Measurements from ENCODE around the gene SMYD3. TPM values are rescaled to one million over a fixed set of nuclear protein-coding genes. Genes with fewer than 3 reads are reported as not detected.

Gene SMYD3
- total RNA-seq, 1 experiment from 2014 or later = 25.5 TPM

DNA sequence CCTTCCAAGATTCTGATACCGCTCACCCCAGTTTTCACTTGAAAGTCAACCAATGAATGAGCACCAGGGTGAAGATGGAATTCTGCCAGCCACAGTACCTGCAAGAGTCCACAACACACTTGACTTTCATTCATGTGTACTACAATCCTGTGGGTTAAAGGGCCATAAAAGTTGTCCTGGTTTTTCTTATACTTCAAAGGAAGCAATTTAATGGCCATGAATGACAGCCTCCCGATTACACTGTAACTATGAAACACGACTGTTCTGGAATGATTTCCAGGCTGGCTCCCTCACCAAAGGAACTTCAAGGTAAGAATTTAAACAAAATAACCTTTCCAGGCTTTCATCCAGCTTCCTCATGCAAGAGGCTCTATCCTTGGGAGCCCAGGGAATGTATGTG, 502.8 kb downstream of the SMYD3 start:
- Histone ChIP-seq H3K79me2 (ENCODE audit: insufficient read depth, low read length) (no peaks in the 10 kb centered on the region), H3K27ac (ENCODE audit: insufficient read length, low read depth, low read length) (no peak overlapping the region), H3K23me2 (ENCODE audit: insufficient read length, low read depth, low read length, poor library complexity, severe bottlenecking) (no peaks in the 10 kb centered on the region), H3K4me1 (ENCODE audit: insufficient read depth, low read length) (no peaks in the 10 kb centered on the region), H3K27me3 (ENCODE audit: insufficient read depth, low read length) (no peaks in the 10 kb centered on the region), H2BK15ac (ENCODE audit: low read depth, low read length) (no peak overlapping the region), H3T11ph (ENCODE audit: low read length) (no peak overlapping the region), H3K4me2 (ENCODE audit: insufficient read depth, insufficient read length, low read length) (no peak overlapping the region), H3K4ac (ENCODE audit: low read depth, low read length) (no peak overlapping the region), H4K8ac (replicated peaks; ENCODE audit: insufficient read length, low read depth, low read length) (no peak overlapping the region), H3K14ac (ENCODE audit: insufficient read depth, low read length) (no peak overlapping the region), H4K20me1 (ENCODE audit: control insufficient read depth, insufficient read depth, insufficient read length) (no peaks in the 10 kb centered on the region), H2BK12ac (ENCODE audit: insufficient read length, low read depth, low read length) (no peak overlapping the region), H3K9ac (ENCODE audit: extremely low read depth, insufficient read length, low read length) (no peak overlapping the region), H2BK120ac (ENCODE audit: low read depth, low read length, poor library complexity, severe bottlenecking) (no peak overlapping the region), H4K91ac (ENCODE audit: insufficient read length, low read depth, low read length) (no peak overlapping the region), H3K9me3 (ENCODE audit: control insufficient read depth, low read depth, low read length) (no peaks in the 10 kb centered on the region), H2AK5ac (ENCODE audit: insufficient read length, low read length) (no peak overlapping the region), H4K5ac (ENCODE audit: insufficient read length, low read depth, low read length) (no peak overlapping the region), H3K56ac (ENCODE audit: insufficient read length, low read depth, low read length) (no peak overlapping the region), H2BK20ac (ENCODE audit: low read depth, low read length, poor library complexity, severe bottlenecking) (no peak overlapping the region), H3K23ac (ENCODE audit: insufficient read length, low read depth, low read length) (no peak overlapping the region), H2AFZ (ENCODE audit: low read length) (no peak overlapping the region), H2BK5ac (ENCODE audit: insufficient read length, low read length) (no peak overlapping the region), H3K79me1 (ENCODE audit: insufficient read depth, low read depth, low read length, poor library complexity, severe bottlenecking) (no peaks in the 10 kb centered on the region), H3K18ac (ENCODE audit: insufficient read length, low read depth, low read length) (no peak overlapping the region)
- WGBS (ENCODE audit: extremely low coverage, insufficient read length, low lambda C conversion rate) = no CpG with 5 or more reads among the region's 3 CpGs
- DNase-seq = no peak
- TF ChIP-seq, protein P1, sequence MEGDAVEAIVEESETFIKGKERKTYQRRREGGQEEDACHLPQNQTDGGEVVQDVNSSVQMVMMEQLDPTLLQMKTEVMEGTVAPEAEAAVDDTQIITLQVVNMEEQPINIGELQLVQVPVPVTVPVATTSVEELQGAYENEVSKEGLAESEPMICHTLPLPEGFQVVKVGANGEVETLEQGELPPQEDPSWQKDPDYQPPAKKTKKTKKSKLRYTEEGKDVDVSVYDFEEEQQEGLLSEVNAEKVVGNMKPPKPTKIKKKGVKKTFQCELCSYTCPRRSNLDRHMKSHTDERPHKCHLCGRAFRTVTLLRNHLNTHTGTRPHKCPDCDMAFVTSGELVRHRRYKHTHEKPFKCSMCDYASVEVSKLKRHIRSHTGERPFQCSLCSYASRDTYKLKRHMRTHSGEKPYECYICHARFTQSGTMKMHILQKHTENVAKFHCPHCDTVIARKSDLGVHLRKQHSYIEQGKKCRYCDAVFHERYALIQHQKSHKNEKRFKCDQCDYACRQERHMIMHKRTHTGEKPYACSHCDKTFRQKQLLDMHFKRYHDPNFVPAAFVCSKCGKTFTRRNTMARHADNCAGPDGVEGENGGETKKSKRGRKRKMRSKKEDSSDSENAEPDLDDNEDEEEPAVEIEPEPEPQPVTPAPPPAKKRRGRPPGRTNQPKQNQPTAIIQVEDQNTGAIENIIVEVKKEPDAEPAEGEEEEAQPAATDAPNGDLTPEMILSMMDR (conservative IDR thresholded peaks at IDR 0.05) = no peak
- no peaks in the 10 kb centered on the region for H3K27me3 Mint-ChIP-seq (ENCODE audit: low read depth)
- H3K36me3 Mint-ChIP-seq (ENCODE audit: insufficient read depth in 1 of 3, low read depth in 3 of 3) = peaks cover 0 to 3% (median 2%) of the 10 kb centered on the region in 3 experiments; a peak in 2 of 7 replicates
- H3K4me3 Mint-ChIP-seq = no peak overlapping the region
- H3K27ac Mint-ChIP-seq = no peak overlapping the region
- H3K4me1 Mint-ChIP-seq = peaks cover 2 to 6% of the 10 kb centered on the region in 2 experiments; a peak in 3 of 4 replicates
- no peaks in the 10 kb centered on the region for H3K9me3 Mint-ChIP-seq

All from H9 (cell line).